GM23248 (cell line): ENCODE measurements around the gene SSTR5. TPM values are rescaled to one million over a fixed set of nuclear protein-coding genes. Genes with fewer than 3 reads are reported as not detected.

Experiments
- DNase-seq: peaks from one replicate; pipeline ENCODE4 v3.0.0-alpha.2; 2015
- H2AFZ ChIP-seq: fragments of 200-600 bp; sonication (generic); 2 replicates; pipeline ENCODE4 v1.6.1; 2016; ENCODE audit warnings: antibody characterized with exemption
- H3F3A ChIP-seq: fragments of 200-600 bp; sonication (generic); 2 replicates; pipeline ENCODE4 v1.6.1; 2016; ENCODE audit warnings: mild to moderate bottlenecking, antibody characterized with exemption, mixed run types; ENCODE audit not compliant: insufficient read depth
- H3K27ac ChIP-seq: fragments of 200-600 bp; sonication (generic); 2 replicates; pipeline ENCODE4 v1.5.1; 2016; ENCODE audit warnings: mild to moderate bottlenecking
- H3K27me3 ChIP-seq: fragments of 200-600 bp; sonication (generic); replicated peaks from 2 replicates; pipeline ENCODE4 v1.6.1; 2016; ENCODE audit warnings: mild to moderate bottlenecking; ENCODE audit not compliant: insufficient read depth
- H3K36me3 ChIP-seq: fragments of 200-600 bp; sonication (generic); 2 replicates; pipeline ENCODE4 v1.6.1; 2016; ENCODE audit warnings: low read depth, mild to moderate bottlenecking
- H3K4me1 ChIP-seq: fragments of 200-600 bp; sonication (generic); 2 replicates; pipeline ENCODE4 v1.6.1; 2016; ENCODE audit warnings: mild to moderate bottlenecking; ENCODE audit not compliant: insufficient read depth
- H3K4me2 ChIP-seq: fragments of 200-600 bp; sonication (generic); one replicate; pipeline ENCODE4 v1.6.1; 2016; ENCODE audit warnings: mild to moderate bottlenecking; ENCODE audit not compliant: unreplicated experiment
- H3K4me3 ChIP-seq: fragments of 200-600 bp; sonication (generic); 2 replicates; pipeline ENCODE4 v1.5.1; 2016; ENCODE audit warnings: mild to moderate bottlenecking
- H3K79me2 ChIP-seq: fragments of 200-600 bp; sonication (generic); 2 replicates; pipeline ENCODE4 v1.6.1; 2016; ENCODE audit warnings: mild to moderate bottlenecking; ENCODE audit not compliant: insufficient read depth
- H3K9ac ChIP-seq: fragments of 200-600 bp; sonication (generic); 2 replicates; pipeline ENCODE4 v1.6.1; 2016; ENCODE audit warnings: mild to moderate bottlenecking
- H3K9me2 ChIP-seq: fragments of 200-600 bp; sonication (generic); 2 replicates; pipeline ENCODE4 v1.6.1; 2016; ENCODE audit warnings: mixed run types, mild to moderate bottlenecking, moderate library complexity; ENCODE audit not compliant: insufficient read depth
- H3K9me3 ChIP-seq: fragments of 200-600 bp; sonication (generic); one replicate; pipeline ENCODE4 v1.6.1; 2017; ENCODE audit warnings: low read depth
- H4K20me1 ChIP-seq: fragments of 200-600 bp; sonication (generic); 2 replicates; pipeline ENCODE4 v1.6.0; 2016; ENCODE audit not compliant: insufficient read depth
- EZH2 ChIP-seq: fragments of 200-600 bp; sonication (generic); IDR thresholded peaks from 2 replicates; pipeline ENCODE4 v1.6.1; 2018; ENCODE audit warnings: antibody characterized with exemption, mild to moderate bottlenecking; ENCODE audit not compliant: insufficient read depth, poor library complexity, severe bottlenecking
- EZH2phosphoT487 ChIP-seq: fragments of 200-600 bp; sonication (generic); IDR thresholded peaks from 2 replicates; pipeline ENCODE4 v1.6.1; 2018; ENCODE audit warnings: antibody characterized with exemption, moderate library complexity, mild to moderate bottlenecking, low read depth; ENCODE audit not compliant: insufficient read depth
- WGBS, 2 experiments: methylation state at CpG; one replicate each; pipeline ENCODE4 v1.1.6; 2015 to 2017; ENCODE audit warnings: low lambda C conversion rate in 2 of 2, low coverage in 1 of 2; ENCODE audit errors: missing lambda C conversion rate in 2 of 2; 5-methylcytosine and 5-hydroxymethylcytosine counted together
- in situ Hi-C: fragments of 300-500 bp; cut with MboI; formaldehyde crosslinking; loops from 2 replicates; pipeline ENCODE4 v1.15.0; 2020
- polyA plus RNA-seq: library from polyadenylated mRNA; unstranded; fragments of >200 nt; fragmentation: Nextera tagmentation; extraction: Ambion mirVana; gene quantifications from 2 replicates; pipeline ENCODE4 v1.2.1, GENCODE V29; 2016
- total RNA-seq: library from RNA; depleted of rRNA; stranded (reverse); fragments of >200 nt; shearing (Covaris generic); gene quantifications from 2 replicates; pipeline ENCODE4 v1.2.3, GENCODE V29; 2014

SSTR5 gene
- total and polyA plus RNA-seq, 2 experiments from 2014 or later, result not detected

DNA sequence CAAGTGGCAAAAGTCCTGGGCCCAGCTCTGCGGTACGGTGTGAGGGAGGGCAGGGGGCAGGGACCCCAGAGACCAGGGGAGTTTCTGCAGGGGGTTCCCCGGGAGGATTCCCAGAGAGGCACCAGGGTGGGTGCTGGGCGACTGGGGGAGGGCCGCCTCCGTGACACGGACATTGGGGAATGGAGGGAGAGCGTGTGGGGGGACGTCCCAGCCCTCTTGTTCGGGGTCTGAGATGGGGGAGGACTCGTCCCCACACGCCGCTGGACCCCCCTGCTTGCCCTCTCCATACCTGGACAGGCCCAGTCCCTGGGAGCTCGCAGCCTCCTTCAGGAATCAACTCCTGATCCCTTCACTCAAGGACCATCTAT is 49.8 kb downstream of the SSTR5 start:
- Histone ChIP-seq H3K79me2 (no peaks in the 10 kb centered on the region), H3K27ac (no peak overlapping the region), H3K4me1 (no peaks in the 10 kb centered on the region), H4K20me1 (no peaks in the 10 kb centered on the region), H3K4me2 (no peak overlapping the region), H3K4me3 (no peak overlapping the region), H3K36me3 (no peaks in the 10 kb centered on the region), H3K27me3 (peaks cover 12% of the 10 kb centered on the region; the same call in 1 of the 2 replicates), H3K9me2 (no peaks in the 10 kb centered on the region), H3K9me3 (no peaks in the 10 kb centered on the region), H2AFZ (no peak overlapping the region), H3K9ac (no peak overlapping the region), H3F3A (no peaks in the 10 kb centered on the region)
- DNase-seq, result no peak
- in situ Hi-C loops, result no loop called here
- 64 to 88% methylated on average over 3 to 14 of the region's 14 CpGs for WGBS, 2 experiments
- TF ChIP-seq EZH2phosphoT487 (no peak), EZH2 (no peak)

GRCh38 chr16:1123525-1124230 is 51.1 kb downstream of the SSTR5 start:
- H3K4me2 ChIP-seq, result no peak overlapping the region
- no peaks in the 10 kb centered on the region for H3K79me2 ChIP-seq
- no peaks in the 10 kb centered on the region for H3K9me2 ChIP-seq
- no peaks in the 10 kb centered on the region for H3F3A ChIP-seq
- no peak overlapping the region for H3K4me3 ChIP-seq
- 0 out of 2 replicates have a peak, but pooled peaks cover 11% of the 10 kb centered on the region for H3K27me3 ChIP-seq
- H3K9me3 ChIP-seq, result no peaks in the 10 kb centered on the region
- no peak overlapping the region for H3K27ac ChIP-seq
- no peak for TF ChIP-seq EZH2phosphoT487
- no peak for TF ChIP-seq EZH2
- H3K36me3 ChIP-seq, result no peaks in the 10 kb centered on the region
- H3K4me1 ChIP-seq, result no peaks in the 10 kb centered on the region
- H3K9ac ChIP-seq, result no peak overlapping the region
- H4K20me1 ChIP-seq, result no peaks in the 10 kb centered on the region
- in situ Hi-C loops, result no loop called here
- WGBS, 2 experiments, result 31 to 45% methylated on average over 15 to 21 of the region's 21 CpGs
- DNase-seq, result no peak
- H2AFZ ChIP-seq, result no peak overlapping the region

DNA sequence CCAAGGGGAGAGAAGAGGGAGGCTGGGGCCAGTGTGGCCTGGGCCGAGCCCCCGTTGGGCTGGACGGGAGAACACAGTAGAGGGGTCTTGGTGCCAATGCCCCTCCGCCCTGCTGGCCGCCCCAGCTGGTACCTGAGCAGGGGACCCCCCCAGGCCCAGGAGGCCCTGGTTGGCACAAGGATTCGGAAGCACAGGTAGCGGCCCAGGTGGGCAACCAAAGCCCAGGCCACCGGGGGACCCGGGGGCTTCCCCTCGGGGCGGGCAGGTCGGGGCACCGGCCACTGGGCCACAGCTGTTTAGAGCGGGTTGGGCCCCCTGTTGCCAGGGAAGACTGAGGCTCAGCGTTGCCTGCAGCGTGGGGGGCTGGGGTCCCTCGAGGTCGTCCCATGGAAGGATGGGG is 51.7 kb downstream of the SSTR5 start:
- H3K4me2 ChIP-seq, result no peak overlapping the region
- WGBS, 2 experiments, result 37 to 51% methylated on average over 5 to 18 of the region's 18 CpGs

DNA sequence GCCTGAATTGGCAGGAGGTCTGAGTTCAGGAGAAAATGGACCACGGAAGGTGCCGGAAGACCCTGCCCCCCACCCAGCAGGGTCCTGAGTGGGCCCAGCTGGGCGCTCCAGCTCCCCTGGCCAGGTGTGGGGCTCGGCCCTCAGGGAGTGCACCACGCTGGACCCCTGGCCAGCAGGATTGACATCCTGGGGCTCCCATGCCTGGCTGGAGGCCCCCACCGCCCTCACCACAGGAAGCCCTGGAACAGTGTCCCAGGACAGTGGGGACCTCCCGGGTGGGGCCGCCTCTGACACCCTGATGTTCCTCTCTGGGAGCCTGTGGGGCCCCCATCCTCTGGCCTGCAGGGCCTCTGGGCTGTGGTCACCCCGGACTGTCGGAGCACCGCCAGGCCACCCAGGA is 52.2 kb downstream of the SSTR5 start:
- WGBS, 2 experiments, result 62 to 80% methylated on average over 8 to 9 of the region's 11 CpGs
- Histone ChIP-seq H3K4me3 (no peak overlapping the region), H3K36me3 (no peaks in the 10 kb centered on the region), H3K27ac (no peak overlapping the region), H3K9me2 (no peaks in the 10 kb centered on the region), H3K27me3 (0 out of 2 replicates have a peak, but pooled peaks cover 11% of the 10 kb centered on the region), H3K4me2 (no peak overlapping the region), H3K4me1 (no peaks in the 10 kb centered on the region), H3K9ac (no peak overlapping the region), H3F3A (no peaks in the 10 kb centered on the region), H3K79me2 (no peaks in the 10 kb centered on the region), H4K20me1 (no peaks in the 10 kb centered on the region), H3K9me3 (no peaks in the 10 kb centered on the region), H2AFZ (no peak overlapping the region)
- no peak for TF ChIP-seq EZH2
- no peak for TF ChIP-seq EZH2phosphoT487
- DNase-seq, result no peak
- in situ Hi-C loops, result no loop called here

More for the DNA sequence above, 51.7 kb downstream of the SSTR5 start:
- Histone ChIP-seq H4K20me1 (no peaks in the 10 kb centered on the region), H2AFZ (no peak overlapping the region), H3K36me3 (no peaks in the 10 kb centered on the region), H3K27me3 (0 out of 2 replicates have a peak, but pooled peaks cover 11% of the 10 kb centered on the region), H3K9me3 (no peaks in the 10 kb centered on the region), H3K27ac (no peak overlapping the region), H3K4me3 (no peak overlapping the region), H3K9ac (no peak overlapping the region), H3F3A (no peaks in the 10 kb centered on the region), H3K4me1 (no peaks in the 10 kb centered on the region), H3K9me2 (no peaks in the 10 kb centered on the region), H3K79me2 (no peaks in the 10 kb centered on the region)
- no peak for TF ChIP-seq EZH2phosphoT487
- no peak for TF ChIP-seq EZH2
- DNase-seq, result no peak
- in situ Hi-C loops, result no loop called here
